GM18909 (cell line): ENCODE data around the gene SPDYE2B.
"Not testable (repeated sequence)": the region's sequence is repeated elsewhere in the genome, so short reads cannot be mapped to it uniquely, and the experiment has no call there.

Experiments used
- ATAC-seq: cut with Tn5 transposase; IDR thresholded peaks from one replicate; pipeline ENCODE4 v1.9.1; 2021; ENCODE audit warnings: mild to moderate bottlenecking; ENCODE audit not compliant: unreplicated experiment, poor library complexity

The SPDYE2B gene

DNA sequence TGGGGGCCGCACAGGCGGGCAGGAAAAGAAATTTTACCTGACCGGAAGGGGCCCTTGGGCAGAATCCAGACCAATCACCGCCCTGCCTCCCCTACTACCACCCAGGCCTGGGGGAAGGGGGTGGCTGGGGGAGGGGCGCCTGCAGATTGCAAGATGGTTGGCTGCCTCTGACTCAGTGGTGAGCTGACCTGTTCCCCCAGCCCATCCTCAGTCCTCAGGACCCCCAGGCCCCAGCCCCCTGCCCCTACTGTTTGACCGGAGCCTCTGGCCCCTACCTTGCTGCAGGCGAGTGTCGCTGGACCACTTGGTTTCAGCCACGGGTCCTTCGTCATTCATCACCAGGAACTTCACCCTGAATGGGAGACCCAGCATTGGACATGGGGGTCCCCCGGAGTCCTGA, 11.3 kb upstream of the SPDYE2B start:
- not testable (repeated sequence) for ATAC-seq

DNA sequence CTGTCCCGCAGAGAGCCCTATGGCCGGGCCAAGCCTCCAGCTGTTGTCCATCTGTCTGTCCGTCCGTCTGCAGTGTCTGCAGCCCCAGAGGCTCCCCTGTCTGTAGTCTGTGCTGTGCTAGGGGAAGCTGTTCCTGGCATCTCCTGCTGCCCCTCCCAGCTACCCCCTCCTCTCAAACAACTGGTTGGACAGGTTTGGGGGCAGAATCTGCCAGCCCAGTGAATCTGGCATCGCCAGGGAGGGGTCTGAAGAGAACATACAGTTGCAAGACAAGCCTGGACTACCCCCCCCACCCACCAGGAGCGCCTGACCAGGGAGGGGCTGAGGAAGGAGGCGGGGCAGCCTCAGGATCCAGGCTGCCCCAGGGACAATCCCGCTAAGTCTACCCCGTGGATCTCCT, 7.4 kb upstream of the SPDYE2B start, which contains the start of gene UPK3BL1:
Gene UPK3BL1 (minus strand): TSS at position 101 of the 400 bp plus-strand sequence. CDS start 50 bp downstream, at position 51.
- not testable (repeated sequence) for ATAC-seq

DNA sequence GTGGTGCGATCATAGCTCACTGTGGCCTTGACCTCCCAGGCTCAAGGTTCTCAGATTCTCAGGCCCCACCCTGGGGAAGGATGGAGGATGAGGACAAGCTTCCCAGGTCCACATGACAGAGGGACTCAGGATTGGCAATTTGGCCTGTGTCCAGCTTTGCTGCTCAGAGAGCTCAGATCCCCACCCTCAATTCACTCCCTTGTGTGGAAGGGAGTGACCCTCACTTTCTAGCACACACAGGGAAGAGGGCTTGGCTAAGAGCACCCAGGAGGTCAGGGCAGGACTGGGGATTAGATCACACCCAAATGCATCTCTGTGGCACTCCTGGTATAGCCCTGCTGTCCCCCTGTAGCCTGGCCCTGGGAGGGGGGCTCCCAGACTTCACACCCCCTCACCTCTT, 6.7 kb upstream of the SPDYE2B start:
- ATAC-seq = not testable (repeated sequence)

DNA sequence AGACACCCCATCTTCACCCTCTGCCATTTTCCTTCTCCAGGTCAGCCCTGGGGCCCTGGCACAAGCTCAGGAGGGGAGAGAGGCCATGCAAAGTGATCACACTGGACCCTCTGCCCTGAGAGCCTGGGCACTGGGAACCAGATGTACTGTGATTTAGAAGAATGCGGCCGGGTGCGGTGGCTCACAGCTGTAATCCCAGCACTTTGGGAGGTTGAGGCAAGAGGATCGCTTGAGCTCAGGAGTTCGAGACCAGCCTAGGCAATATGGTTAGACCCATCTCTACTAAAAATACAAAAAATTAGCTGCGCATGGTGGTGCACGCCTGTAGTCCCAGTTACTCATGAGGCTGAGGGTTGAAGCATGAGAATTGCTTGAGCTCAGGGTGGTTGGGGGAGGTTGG, 2.3 kb upstream of the SPDYE2B start:
- ATAC-seq = not testable (repeated sequence)

DNA sequence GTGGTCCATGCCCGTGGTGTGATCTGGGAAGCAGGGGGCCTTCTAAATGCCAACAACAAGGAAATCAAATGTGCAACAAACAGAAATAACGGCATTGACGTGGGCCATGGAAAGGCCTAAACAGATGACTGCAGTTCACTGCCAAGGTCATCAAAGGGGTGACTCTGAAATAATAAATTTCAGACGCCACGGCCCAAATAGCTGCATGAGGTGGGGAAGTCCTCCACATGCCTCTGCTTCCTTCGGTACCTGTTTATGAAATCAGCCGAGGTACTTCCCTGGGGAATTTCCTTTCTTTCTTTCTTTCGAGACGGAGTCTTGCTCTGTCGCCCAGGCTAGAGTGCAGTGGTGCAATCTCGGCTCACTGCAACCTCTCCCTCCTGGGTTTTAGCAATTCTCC, 14.6 kb downstream of the SPDYE2B start:
- ATAC-seq = not testable (repeated sequence)

DNA sequence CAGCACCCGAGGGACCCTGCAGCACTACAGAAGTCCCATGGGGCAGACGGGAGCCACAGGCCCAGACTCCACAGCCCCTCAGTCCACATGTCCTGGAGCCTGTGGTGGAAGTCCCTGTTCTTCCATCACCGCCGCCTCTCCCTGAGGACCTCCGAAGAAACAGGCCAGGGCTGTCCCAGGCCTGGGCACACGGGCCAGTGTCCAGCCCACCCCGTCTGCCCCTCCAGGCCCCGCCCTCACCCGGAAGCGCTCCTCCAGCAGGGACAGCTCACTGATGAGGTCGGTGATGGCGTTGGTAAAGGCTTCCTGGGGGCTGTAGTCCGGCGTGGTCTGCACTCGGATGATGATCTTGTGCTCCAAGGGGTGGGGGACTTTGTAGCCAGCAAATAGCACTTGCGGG, 16.7 kb downstream of the SPDYE2B start:
- ATAC-seq = not testable (repeated sequence)

DNA sequence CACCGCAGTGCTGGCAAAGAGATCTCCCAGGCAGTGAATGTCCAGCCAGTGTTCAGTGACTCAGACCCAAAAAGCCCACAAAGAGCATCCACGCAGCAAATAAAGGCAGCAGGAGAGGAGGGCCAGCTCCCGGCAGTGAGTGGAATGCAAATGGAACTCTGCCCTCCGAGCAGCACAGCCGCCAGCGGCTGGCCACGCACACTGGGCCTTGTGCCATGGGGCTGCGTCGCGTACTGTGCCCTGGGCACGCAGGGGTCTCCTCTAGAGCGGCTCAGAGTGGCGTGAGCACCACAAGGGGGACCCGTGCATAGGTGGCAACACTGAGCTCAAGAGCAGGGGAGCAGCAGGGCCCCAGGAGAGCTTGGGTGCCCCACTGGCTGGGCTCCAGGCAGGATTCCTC, 17.4 kb downstream of the SPDYE2B start:
- not testable (repeated sequence) for ATAC-seq

DNA sequence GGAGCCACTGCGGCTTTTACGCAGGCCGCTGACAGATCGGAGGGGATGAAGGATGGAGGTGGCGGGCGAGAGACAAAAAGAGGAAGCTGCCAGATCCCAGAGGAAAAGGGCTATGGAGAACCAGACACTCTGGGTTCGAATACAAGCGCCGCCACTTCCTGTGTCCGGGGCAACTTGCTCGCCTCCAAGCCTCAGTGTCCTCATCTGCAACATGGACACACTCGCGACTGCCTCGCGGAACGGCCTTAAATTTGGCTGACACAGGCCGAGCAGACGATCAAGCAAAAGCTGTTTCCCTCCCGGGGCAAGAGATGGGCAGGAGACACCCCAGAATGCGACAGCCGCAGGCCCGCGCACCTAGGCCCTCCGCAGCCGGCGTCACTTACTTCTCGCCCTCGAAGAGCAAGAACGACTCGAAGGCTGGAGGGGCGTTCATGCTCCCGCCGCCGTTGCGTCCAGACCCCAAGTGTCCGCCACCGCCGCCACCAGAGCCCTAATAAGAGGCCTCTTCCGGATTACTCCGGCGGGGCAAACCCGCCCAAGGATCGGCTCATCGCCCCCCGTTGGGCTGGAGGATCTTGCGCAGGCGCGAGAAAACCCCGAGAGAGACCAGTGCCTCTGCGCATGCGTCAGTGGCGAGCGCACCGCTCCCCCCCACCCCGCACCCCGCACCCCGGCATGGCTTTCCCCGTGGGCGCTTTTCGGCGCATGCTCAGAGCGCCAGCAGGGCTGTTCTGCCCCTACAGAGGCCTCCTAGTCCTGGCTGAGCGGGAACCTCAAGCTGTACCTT, 21.2 kb downstream of the SPDYE2B start, which contains the start of gene POLR2J2:
Gene POLR2J2 (minus strand): TSS at position 498 of the 790 bp plus-strand sequence. CDS start 62 bp downstream, at position 436.
- peak; percentile 82 for ATAC-seq

DNA sequence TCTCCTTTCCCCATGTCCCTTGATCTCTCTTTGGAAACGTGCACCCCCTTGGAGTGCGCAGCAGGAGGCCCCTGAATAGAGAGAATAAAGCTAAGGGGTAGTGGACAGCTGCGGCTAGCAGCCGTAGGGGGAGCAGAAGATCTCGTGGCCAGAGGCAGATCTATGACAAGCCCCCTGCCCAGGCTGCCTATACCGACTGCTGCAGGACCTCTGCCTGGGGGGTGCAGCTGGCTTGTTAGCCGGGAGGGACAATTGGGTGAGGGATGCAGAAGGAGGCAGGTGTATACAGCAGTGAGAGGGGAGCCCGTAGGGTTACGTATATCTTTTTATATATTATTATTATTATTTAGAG, 21.8 kb downstream of the SPDYE2B start:
- peak; percentile 36 for ATAC-seq

DNA sequence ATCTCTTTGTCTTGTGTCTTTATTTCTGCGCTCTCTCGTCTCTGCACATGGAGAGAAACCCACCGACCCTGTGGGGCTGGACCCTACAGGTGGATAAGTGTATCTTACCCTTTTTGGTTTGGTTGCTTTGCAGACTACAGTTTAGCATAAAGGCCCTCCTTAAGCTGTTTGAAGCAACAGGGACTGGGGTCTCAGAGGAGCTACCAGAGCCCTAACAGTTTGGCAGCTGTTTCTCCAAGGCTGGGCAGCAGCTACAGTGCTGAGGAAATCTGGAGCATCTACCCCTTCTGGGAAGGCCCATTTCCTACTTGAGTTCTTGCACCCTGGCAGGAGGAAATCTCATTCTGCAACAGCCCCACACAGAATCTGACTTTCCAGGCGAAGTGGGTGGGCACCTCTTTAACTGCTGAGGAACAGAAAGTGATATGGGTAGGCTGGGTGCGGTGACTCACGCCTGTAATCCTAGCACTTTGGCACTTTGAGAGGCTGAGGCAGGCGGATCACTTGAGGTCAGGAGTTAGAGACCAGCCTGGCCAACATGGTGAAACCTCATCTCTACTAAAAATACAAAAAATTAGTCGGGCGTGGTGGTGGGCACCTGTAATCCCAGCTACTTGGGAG, 23.4 kb downstream of the SPDYE2B start:
- ATAC-seq = not testable (repeated sequence)

DNA sequence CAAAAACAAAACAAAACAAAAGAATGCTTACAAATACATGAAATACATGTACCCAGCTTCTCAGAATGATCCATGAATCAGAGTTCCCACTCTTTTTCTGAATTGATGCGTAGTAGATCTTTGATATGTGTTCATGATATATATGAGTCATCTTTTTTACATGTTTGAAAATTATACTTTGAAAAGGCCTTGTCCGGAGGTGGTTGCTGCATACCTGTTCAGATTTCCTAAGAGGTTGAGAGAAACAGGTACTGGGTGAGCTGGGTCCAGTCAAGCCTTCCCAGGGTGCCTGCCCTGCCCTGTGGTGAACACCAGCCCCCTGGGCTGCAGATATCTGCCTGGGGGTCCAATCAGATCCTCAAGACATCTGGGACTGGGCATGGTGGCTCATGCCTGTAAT, 25.4 kb downstream of the SPDYE2B start:
- ATAC-seq = not testable (repeated sequence)

DNA sequence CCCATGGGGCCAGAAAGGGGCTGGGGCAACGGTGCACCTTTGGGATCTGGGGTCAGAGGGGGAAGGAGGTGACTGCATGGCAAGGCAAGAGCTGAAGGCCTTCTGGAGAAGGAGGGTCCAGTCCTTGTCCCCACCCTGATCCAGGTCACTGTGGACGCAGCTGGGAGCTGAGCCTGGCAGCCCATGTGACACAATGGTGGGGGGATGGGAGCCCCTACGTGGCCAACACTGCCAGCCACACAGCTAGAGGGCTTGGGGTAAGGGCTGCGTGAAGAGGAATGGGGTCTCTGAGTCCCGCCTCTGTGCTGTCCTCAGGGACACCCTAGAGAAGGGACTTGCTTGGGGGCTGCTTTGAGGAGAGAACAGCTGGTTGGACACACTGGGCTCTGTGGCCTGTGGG, 30.7 kb downstream of the SPDYE2B start:
- ATAC-seq = not testable (repeated sequence)

DNA sequence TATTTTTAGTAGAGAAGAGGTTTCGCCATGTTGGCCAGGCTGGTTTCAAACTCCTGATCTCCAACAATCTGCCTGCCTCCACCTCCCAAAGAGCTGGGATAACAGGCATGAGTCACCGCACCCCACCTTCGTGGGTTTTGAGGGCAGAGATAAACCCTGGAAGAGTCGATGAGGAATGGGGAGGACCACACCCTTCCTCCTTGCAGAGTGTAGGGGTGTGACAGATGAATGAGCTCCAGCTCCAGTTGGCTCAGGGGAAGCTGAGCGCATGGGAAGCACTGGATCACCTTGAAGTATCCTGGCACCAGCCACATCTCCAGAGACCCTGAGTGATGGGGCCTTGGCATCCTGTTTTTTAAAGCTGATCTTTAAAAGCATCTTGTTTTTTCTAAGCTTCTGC, 32.4 kb downstream of the SPDYE2B start:
- not testable (repeated sequence) for ATAC-seq

DNA sequence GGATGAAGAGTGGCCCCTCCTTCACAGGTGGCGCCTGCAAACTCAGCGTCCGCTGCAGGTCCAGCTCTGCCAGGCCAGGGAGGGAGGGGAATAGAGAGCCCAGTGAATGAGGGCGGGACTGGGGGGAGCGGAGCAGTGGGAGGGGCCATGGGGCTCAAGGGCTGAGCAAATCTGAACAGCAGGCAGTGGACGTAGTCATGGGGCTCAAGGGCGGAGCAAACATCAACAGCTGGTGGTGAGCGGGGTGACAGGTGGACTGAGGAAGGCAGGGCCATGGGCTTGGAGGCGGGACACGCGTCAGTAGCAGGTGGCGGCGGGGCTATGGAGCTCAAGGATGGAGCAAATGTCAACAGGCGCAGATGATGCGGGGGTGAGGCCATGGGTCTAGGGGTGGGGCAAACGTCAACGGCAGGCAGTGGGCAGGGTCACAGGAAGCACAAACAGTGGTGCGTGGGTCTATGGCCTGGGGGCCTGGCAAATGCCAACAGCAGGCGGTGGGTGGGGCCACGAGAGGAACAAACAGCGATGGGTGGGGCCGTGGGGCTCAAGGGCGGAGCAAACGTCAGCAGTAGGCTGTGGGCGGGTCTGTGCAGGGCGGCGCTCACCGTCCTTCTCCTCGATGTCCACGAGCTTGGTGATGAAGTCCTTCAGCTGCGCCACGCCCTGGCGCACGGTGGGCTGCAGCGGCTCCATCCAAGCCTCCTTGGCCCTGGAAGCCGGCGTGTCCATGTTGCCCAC, 38.3 kb downstream of the SPDYE2B start:
- ATAC-seq = peak; percentile 77

DNA sequence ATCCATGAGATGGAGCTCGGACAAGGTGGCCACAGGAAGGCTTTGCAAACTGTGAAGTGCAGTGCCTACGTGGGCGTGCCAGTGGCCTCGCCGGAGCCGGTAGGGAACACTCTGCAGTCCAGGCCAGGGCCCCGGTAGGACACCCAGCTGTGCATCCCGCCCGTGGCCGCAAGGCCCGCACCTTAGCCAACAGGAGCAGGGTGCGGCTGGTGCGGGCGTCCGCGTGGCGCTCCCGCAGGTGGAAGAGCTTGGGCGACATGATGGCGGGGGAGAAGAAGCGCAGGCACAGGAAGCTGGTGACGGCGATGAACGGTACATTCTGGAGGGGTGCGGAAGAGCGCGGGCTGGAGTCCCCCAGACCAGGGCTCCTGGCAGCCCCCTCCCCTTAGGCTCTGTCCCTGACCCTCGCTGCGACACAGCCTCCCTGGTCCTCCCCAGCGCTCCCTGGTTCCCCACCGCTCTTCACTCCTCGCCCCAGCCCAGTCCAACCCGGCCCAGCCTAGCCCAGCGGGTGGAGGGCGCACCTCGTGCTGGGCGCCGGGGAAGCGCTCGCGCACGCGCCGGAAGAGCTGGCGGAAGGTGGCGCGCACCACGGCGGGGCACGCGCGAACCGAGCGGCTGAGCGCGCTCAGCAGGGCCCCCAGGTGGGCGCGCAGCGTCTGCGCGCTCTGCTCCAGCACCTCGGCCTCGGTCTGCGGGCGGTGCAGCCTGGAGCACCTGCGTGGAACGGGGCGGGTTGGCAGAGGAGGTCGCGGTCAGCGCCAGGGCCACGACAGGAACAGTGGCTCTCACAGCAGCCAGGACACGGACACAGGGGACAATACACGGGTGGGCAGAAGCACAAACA, 39.5 kb downstream of the SPDYE2B start:
- peak; percentile 69 for ATAC-seq

DNA sequence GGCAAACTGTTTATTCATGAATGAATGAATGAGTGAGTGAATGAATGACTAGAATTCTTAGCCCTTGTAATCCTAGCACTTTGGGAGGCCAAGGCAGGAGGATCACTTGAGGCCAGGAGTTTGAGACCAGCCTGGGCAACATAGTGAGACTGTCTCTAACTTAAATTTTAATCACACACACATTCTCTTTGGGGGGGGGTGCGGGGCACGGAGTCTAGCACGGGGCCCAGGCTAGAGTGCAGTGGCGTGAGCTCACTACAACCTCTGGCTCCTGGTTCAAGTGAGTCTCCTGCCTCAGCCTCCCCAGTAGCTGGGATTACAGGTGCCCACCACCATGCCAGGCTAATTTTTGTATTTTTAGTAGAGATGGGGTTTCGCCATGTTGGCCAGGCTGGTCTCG, 40.5 kb downstream of the SPDYE2B start:
- not testable (repeated sequence) for ATAC-seq

DNA sequence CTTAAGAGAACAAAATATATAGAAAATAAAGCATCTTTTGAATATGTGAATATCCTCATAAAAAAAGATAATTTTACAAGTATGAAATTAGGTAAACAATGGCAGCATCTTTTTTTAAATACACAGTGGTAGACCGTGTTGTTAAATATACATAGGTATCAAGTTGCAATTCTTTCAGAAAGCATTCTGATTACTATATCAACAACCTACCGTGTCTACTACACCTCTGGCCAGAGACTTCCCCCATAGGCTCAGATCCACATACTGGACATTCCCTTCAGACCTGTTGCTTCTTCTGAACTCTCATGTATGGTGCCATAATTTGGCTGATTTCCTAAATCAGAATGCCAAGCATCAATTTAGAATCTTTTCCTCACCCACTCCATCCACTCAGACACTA, 43.9 kb downstream of the SPDYE2B start:
- not testable (repeated sequence) for ATAC-seq

DNA sequence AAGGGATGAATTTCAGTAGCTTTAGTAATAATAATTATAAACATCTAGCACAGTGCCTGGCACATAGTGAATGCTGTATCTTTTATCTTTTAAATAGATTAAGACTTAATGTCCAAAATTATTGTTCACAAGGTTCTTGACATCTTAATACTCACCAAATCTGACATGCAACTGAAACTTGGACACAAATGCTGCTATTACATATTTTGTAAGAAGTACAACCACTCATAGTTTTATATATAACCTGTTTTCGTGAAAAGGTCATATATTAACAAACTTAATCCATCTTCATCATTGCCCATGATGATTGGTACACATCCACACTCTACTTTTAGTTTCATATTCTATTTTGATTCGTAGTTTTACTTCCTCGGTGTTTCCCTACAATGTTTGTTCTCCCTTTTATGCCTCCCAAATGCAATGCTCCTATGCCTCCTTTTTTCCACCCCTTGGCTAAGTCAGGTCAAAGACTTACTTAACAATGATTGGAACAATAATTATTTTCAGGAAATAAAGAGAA, 45.0 kb downstream of the SPDYE2B start:
- peak; percentile 80 for ATAC-seq

DNA sequence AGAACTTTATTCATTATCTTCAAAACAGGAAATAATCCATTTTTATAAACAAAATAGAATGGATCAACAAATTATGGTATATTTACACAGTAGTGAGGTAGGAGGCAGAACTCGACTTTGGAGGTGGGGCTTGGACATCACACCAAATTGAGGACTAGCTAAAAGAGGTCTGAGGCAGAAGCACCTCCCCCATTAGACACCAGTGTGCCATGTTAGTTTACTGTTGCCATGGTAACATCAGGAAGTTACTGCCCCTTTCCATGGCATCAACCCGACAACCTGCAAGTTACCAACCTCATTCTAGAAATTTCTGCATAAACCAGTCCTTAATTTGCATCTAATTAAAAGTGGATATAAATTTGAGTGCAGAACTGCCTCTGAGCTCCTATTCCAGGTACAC, 45.9 kb downstream of the SPDYE2B start:
- ATAC-seq = not testable (repeated sequence)
